ENCODE measurements around the gene CENPN. TPM values are rescaled to one million over a fixed set of nuclear protein-coding genes. Genes with fewer than 3 reads are reported as not detected.
A peak's percentile ranks its signal among the peaks of the same experiment; 100 is the strongest.

Gene CENPN
- polyA plus RNA-seq, 1 donor (not counting 4 experiments of a cell fraction or from before 2014, with no cell fraction given): 29.2 TPM

- TF ChIP-seq EZH2 (IDR thresholded peaks at IDR 0.05; ENCODE audit: low read length) (no peak), CTCF (optimal IDR thresholded peaks at IDR 0.05 in 1 of 3, IDR thresholded peaks at IDR 0.05 in 1 of 3, conservative IDR thresholded peaks at IDR 0.05 in 1 of 3; ENCODE audit: extremely low read depth in 1 of 3, insufficient read depth in 2 of 3, low read length in 3 of 3) (no peak)
- peaks cover 0 to 6% of the 10 kb centered on the region in 2 experiments for H3K36me3 ChIP-seq (ENCODE audit: control insufficient read depth in 2 of 2, extremely low read depth in 1 of 2, insufficient read depth in 2 of 2, low read length in 2 of 2)
- peak overlapping the region; percentile 77 for H3K27ac ChIP-seq (ENCODE audit: control insufficient read depth, insufficient read depth, low read length)
- peaks cover 57% of the 10 kb centered on the region for H3K79me2 ChIP-seq (ENCODE audit: control insufficient read depth, insufficient read depth, low read length)
- dilution Hi-C loops (cut with MboI; ENCODE audit: extremely low pct_ligation_motif_present, low sequenced_read_pairs): no loop called here
- FAIRE-seq (no peak), DNase-seq (ENCODE audit: low read depth, low spot score) (no peak)
- no peaks in the 10 kb centered on the region for H3K9me3 ChIP-seq (ENCODE audit: control insufficient read depth, low read depth, low read length)
- peaks cover 21% of the 10 kb centered on the region for H3K4me1 ChIP-seq (ENCODE audit: control insufficient read depth, extremely low read depth, insufficient read depth, low read length)
- H3K27me3 ChIP-seq (ENCODE audit: control insufficient read depth, extremely low read depth, insufficient read depth, low read length): no peaks in the 10 kb centered on the region
- peak overlapping the region; percentile 10 for H2AFZ ChIP-seq (ENCODE audit: control insufficient read depth, low read length)
- H3K4me2 ChIP-seq (ENCODE audit: control insufficient read depth, extremely low read depth, insufficient read depth, low read depth, low read length): peak overlapping the region; percentile 77
- H3K9me1 ChIP-seq (ENCODE audit: control insufficient read depth, extremely low read depth, insufficient read depth, low read length): no peaks in the 10 kb centered on the region
- peak overlapping the region; percentile 18 for H3K9ac ChIP-seq (ENCODE audit: control insufficient read depth, extremely low read depth, insufficient read depth, low read length)
- no peaks in the 10 kb centered on the region for H4K20me1 ChIP-seq (ENCODE audit: control insufficient read depth, extremely low read depth, insufficient read depth, low read length)
- H3K4me3 ChIP-seq (ENCODE audit: control insufficient read depth in 2 of 3, extremely low read depth in 1 of 3, insufficient read depth in 2 of 3, low read depth in 1 of 3, low read length in 3 of 3): peak overlapping the region in 2 of 3 experiments; percentile 14 to 56
Measured at GRCh38 chr16:80992676-80993293, 14.2 kb upstream of the CENPN start.

GRCh38 chr16:80993307-80993706, 13.7 kb upstream of the CENPN start:
- Histone ChIP-seq H2AFZ (ENCODE audit: control insufficient read depth, low read length) (peak overlapping the region; percentile 10), H3K36me3 (ENCODE audit: control insufficient read depth in 2 of 2, extremely low read depth in 1 of 2, insufficient read depth in 2 of 2, low read length in 2 of 2) (peaks cover 0 to 6% of the 10 kb centered on the region in 2 experiments), H3K4me2 (ENCODE audit: control insufficient read depth, extremely low read depth, insufficient read depth, low read depth, low read length) (peak overlapping the region; percentile 77), H3K9me1 (ENCODE audit: control insufficient read depth, extremely low read depth, insufficient read depth, low read length) (no peaks in the 10 kb centered on the region), H3K9ac (ENCODE audit: control insufficient read depth, extremely low read depth, insufficient read depth, low read length) (peak overlapping the region; percentile 18), H3K9me3 (ENCODE audit: control insufficient read depth, low read depth, low read length) (no peaks in the 10 kb centered on the region), H4K20me1 (ENCODE audit: control insufficient read depth, extremely low read depth, insufficient read depth, low read length) (no peaks in the 10 kb centered on the region), H3K4me3 (ENCODE audit: control insufficient read depth in 2 of 3, extremely low read depth in 1 of 3, insufficient read depth in 2 of 3, low read depth in 1 of 3, low read length in 3 of 3) (peak overlapping the region in 2 of 3 experiments; percentile 14 to 56), H3K27me3 (ENCODE audit: control insufficient read depth, extremely low read depth, insufficient read depth, low read length) (no peaks in the 10 kb centered on the region), H3K4me1 (ENCODE audit: control insufficient read depth, extremely low read depth, insufficient read depth, low read length) (peaks cover 21% of the 10 kb centered on the region), H3K27ac (ENCODE audit: control insufficient read depth, insufficient read depth, low read length) (peak overlapping the region; percentile 77), H3K79me2 (ENCODE audit: control insufficient read depth, insufficient read depth, low read length) (peaks cover 60% of the 10 kb centered on the region)
- dilution Hi-C loops (cut with MboI; ENCODE audit: extremely low pct_ligation_motif_present, low sequenced_read_pairs): no loop called here
- DNase-seq (ENCODE audit: low read depth, low spot score): peak; percentile 19
- TF ChIP-seq EZH2 (IDR thresholded peaks at IDR 0.05; ENCODE audit: low read length): no peak
- TF ChIP-seq CTCF (optimal IDR thresholded peaks at IDR 0.05 in 1 of 3, IDR thresholded peaks at IDR 0.05 in 1 of 3, conservative IDR thresholded peaks at IDR 0.05 in 1 of 3; ENCODE audit: extremely low read depth in 1 of 3, insufficient read depth in 2 of 3, low read length in 3 of 3): no peak
- peak; percentile 81 for FAIRE-seq

Data from keratinocyte (primary cell).